Activated T-cell treated with anti-CD3 and anti-CD28 coated beads for 24 hours (primary cell): ENCODE results near the gene ADAP1.
A peak's percentile ranks its signal among the peaks of the same experiment; 100 is the strongest.
"Not testable (repeated sequence)": the region's sequence is repeated elsewhere in the genome, so short reads cannot be mapped to it uniquely, and the experiment has no call there.

Experiments
- DNase-seq: peaks from one replicate; pipeline ENCODE4 v3.0.0-alpha.2; 2020; ENCODE audit warnings: low read depth

ADAP1 gene

GRCh38 chr7:938546-939185 lies 15.8 kb downstream of the ADAP1 start:
- no peak for DNase-seq

DNA sequence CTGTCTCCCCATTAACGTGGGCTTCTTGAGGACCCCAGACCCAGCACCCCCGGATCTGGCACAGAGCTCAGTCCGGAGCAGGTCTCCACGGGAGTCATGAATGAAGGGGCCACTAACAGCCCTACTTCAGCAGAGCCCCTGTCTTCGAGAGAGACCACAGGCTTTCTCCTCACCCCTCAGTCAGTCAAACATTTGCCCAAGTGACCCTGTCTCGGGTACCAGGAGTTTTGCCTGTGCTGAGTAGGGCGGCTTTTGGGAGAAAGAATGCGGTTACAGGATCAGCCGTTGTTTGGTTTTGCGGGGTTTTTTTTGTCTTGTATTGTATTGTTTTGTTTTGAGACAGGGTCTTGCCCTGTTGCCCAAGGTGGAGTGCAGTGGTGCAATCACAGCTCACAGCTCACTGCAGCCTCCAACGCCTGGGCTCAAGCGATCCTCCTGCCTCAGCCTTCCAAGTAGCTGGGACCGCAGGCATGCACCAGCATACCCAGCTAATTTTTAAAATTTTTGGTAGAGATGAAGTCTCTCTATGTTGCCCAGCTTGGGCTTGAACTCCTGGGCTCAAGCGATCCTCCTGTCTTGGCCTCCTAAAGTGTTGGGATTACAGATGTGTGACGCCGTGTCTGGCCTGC lies 16.5 kb downstream of the ADAP1 start:
- no peak for DNase-seq

GRCh38 chr7:936386-937054 lies 18.0 kb downstream of the ADAP1 start:
- DNase-seq, result no peak

DNA sequence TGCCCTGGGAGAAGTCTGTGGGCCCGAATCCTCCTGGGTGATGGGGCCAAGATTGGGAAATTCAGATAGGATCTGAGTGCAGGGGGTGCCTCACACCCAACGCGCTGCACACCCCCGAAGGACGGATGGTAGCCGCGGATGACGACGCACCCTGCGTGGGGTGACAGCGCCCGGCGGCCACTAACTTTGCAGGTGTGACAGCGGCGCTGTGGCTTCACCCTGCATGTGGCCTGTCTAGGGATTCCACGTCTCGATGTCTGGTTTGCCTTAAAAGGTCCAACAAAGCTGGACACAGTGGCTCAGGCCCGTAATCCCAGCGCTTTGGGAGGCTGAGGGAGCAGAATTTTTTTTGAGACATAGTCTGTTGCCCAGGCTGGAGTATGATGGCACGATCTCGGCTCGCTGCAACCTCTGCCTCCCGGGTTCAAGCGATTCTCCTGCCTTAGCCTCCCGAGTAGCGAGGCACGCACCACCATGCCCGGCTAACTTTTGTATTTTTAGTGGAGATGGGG lies 18.6 kb downstream of the ADAP1 start:
- DNase-seq, result no peak

DNA sequence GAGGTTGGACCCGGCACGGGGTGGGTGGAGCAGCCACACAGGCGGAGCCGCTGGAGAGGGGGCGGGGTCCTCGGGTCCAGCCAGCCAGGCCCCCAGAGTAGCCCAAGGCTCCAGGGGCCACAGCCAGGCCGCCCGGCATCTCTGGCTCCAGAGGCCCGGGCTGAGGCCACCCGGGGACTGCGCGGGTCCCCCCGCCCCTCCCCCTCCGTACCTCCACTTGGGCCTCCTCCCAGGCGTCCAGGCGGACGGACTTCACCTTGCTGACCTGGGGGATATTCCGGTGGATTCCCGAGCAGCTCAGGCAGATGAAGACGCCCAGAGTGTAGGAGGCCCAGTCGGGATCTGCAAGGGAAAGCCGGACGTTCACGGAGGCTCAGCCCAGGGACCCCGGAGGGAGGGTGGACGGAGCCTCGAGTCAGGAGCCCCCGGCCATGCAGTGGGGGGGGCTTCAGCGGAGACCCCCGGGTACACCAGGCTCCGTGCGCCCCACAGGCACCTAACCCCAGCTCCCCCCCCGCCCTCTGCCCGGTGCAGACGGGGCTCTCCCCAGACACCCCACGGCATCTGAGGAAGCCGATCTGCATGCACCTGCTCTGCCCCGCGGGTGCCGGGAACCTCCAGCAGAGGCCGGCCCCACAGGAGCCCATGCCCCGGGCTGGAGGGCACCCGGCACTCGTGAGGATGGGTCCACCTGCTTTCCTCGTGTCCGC lies 19.2 kb downstream of the ADAP1 start:
- DNase-seq, result no peak

DNA sequence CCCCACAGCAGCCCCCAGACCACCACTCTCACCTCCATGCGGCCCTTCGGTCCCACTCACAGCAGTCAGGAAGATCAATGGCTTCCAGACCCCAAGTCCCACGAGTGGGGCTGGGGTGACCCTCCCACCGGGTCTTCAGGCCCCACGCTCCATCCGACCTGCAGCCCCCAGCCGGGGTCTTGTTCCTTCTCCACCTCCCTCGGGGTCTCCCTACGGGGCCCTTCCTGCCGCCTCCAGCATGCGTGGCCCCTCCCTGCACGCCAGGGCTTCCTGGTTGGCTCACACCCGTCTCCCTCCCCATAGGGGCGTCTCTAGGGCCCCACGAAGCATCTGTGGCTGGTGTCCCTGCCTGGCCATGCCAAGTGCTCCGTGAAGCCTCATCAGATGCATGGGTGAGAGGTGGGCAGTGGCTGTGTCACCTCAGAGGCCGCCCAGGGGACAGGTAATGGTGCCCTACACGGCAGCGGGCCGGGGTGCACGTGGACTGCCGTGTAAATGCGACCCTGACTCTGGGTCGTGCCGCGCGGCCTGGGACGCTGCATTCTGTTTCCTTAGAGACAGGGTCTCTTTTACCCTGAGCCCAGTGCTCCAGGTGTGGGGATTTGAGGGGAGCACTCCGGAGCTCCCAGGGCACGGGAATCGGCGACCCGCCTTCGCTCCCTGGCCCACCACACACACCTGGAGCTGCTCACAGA lies 19.9 kb downstream of the ADAP1 start:
- DNase-seq, result no peak

GRCh38 chr7:932651-932975 lies 21.9 kb downstream of the ADAP1 start:
- DNase-seq, result no peak

GRCh38 chr7:931871-932650 lies 22.4 kb downstream of the ADAP1 start:
- no peak for DNase-seq

DNA sequence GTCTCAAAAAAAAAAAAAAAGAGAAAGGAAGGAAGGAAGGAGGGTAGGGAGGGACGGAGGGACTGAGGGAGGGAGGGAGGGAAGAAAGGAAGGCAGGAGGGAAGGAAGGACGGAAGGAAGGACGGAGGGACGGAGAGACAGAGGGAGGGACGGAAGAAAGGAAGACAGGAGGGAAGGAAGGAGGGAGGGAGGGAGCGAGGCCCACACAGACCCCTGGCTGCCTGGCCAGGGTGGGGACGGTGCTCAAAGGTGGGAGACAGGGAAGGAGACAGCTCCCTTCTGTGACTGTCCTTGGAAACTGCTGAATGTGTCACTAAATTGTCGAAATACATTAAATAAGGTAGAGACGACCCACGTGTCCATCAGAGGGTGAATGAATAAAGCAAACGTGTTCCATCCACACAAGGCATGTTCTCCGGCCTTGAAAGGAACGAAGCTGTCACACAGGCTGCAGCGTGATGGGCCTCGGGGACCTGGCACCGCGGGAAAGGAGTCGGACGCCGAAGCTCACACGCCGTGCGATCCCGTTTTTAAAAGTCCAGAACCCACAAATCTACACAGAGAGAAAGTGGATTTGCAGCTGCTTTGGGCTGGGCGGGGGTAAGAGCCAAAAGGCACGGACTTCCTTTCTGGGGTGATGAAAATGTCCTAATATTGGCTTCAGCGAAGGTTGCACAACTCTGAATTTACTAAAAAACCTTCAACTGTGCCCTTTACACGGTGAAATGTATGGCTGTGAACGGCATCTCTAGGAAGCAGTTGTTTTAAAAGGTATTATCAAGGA lies 23.3 kb downstream of the ADAP1 start:
- DNase-seq, result no peak

DNA sequence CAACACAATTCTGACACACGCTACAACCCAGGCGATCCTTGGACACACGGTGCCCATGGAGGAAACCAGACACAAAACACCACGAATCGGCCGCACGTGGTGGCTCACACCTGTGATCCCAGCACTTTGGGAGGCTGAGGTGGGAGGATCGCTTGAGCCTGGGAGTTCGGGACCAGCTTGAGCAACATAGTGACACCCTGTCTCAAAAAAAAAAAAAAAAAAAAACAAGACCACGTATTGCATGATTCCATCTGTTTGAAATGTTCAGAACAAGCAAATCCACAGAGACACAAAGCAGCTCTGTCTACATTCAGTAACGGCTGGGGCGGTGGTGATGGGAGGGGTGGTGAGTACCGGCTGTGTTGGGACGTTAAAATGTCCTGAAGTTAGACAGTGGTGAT lies 25.2 kb downstream of the ADAP1 start:
- no peak for DNase-seq

- DNase-seq, result no peak
Measured at GRCh38 chr7:927031-927671, 27.3 kb downstream of the ADAP1 start.

DNA sequence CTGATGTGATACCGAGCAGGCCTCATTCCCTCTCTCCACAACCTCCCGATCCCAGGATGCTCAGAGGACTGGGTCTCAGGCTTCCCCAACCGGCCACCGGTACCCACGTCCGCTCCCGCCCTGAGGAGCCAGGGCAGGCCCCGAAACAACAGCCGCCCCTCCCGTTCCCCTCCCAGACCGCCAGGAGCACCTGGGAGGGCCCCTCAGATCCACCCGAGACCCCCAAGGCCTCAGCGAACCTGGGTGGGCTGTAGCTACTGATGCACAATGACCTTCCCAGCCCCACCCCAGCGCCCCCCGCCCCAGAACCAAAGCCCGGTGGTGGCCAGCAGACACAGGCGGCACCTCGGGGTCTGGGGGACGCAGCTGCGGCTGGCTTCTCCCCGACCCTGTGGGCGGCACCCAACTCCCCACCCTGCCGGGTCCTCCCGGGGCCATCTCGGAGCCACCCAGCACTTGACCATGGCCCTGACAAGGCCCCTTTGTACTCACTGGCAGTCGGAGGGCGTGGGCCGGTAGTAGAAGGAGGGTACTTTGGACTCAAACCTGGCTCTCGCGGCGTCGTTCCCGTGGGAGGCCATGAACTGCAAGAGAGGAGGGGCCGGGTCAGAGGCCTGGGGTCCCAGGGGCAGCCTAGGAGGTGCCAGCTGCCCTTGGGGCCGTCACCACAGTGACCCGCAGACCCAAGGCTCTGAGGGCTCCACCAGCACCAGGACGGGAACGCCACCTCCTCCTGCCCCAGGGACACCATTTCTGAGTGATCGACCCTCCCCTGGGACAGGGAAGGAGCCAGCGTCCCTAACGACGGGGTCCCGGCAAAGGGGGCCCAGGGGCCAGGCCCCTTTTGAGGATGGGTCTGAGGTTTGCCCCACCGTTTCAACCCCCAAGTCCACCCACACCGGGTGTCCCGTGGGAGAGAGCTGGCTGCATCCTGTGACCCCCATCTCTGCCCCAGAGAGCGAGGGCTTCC lies 28.1 kb downstream of the ADAP1 start:
- DNase-seq, result no peak

GRCh38 chr7:925601-926000 lies 28.9 kb downstream of the ADAP1 start:
- peak; percentile 55 for DNase-seq

DNA sequence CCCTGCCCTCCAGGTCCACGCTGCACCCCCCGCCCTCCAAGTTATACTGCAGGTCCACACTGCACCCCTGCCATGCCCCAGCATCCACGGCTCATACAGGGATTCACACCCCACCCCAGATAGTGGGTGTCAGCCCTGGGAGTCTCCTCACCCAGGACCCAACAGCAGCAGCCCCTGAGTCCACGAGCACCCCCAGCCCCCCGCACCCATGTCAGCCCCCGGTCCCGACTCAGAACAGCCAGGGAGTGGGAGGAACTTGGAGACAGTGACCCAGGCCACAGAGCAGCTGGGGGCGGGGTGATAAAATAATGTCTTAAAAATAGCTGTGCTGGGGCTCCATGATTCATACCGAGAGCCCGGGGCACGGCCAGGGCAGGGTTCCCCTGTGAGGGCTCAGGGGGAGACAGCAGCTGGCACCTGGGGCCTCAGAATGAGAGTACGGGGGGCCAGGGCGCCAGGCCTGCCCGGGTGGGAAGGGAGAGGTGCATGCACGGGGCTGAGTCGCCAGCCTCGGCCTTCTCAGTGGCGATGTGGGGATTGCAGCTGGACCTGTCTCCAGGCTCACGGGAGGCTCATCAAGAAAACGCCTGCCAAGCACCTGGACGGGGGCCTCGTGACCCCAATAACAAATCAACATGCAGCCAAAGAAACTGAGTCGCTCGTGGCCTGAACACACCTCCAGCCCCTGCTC lies 29.8 kb downstream of the ADAP1 start:
- DNase-seq, result peak; percentile 65

DNA sequence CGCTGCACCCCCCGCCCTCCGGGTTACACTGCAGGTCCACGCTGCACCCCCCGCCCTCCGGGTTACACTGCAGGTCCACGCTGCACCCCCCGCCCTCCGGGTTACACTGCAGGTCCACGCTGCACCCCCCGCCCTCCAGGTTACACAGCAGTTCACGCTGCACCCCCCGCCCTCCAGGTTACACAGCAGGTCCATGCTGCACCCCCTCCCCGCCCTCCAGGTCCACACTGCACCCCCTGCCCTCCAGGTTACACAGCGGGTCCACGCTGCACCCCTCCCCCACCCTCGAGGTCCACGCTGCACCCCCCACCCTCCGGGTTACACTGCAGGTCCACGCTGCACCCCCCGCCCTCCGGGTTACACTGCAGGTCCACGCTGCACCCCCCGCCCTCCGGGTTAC lies 30.4 kb downstream of the ADAP1 start:
- DNase-seq, result not testable (repeated sequence)

GRCh38 chr7:923108-924041 lies 31.1 kb downstream of the ADAP1 start:
- DNase-seq, result peak; percentile 92
